Prostate gland (tissue), 2 donors: Measurements from ENCODE around the gene SLC38A10. TPM values are rescaled to one million over a fixed set of nuclear protein-coding genes. Genes with fewer than 3 reads are reported as not detected.

Source experiments
- DNase-seq: peaks from one replicate; pipeline ENCODE4 v3.0.0-alpha.2; 2019; ENCODE audit warnings: low spot score
- H3K27ac ChIP-seq, 2 donors: fragments of 200-600 bp; sonication (generic); 2 replicates each; pipeline ENCODE4 v1.5.1; 2017 to 2019
- H3K27me3 ChIP-seq: fragments of 200-600 bp; sonication (generic); replicated peaks from 2 replicates; pipeline ENCODE4 v1.5.1; 2019; ENCODE audit not compliant: insufficient read depth
- H3K36me3 ChIP-seq, 2 donors: fragments of 200-600 bp; sonication (generic); 1 replicate in 1 of 2; 2 replicates in 1 of 2; pipeline versions ENCODE4 v1.5.1 to v1.8.1; 2017 to 2019
- H3K4me1 ChIP-seq: fragments of 200-600 bp; sonication (generic); replicated peaks from 2 replicates; pipeline ENCODE4 v1.5.1; 2019
- H3K4me3 ChIP-seq, 2 donors: fragments of 200-600 bp; sonication (generic); 2 replicates each; pipeline ENCODE4 v1.5.1; 2017 to 2019
- H3K9me3 ChIP-seq: fragments of 200-600 bp; sonication (generic); 2 replicates; pipeline ENCODE4 v1.5.1; 2017
- CTCF ChIP-seq, 4 experiments: fragments of 200-600 bp in 2 of 4; fragments of 450-650 bp in 2 of 4; sonication (generic) in 2 of 4; IDR thresholded peaks; 1 replicate in 3 of 4; 2 replicates in 1 of 4; pipeline ENCODE4 v1.5.1; 2016 to 2019; ENCODE audit warnings: antibody characterized with exemption in 4 of 4, mild to moderate bottlenecking in 2 of 4, moderate library complexity in 2 of 4
- POLR2A ChIP-seq: fragments of 450-650 bp; IDR thresholded peaks from one replicate; pipeline ENCODE4 v1.6.1; 2016; ENCODE audit warnings: antibody characterized with exemption, mild to moderate bottlenecking
- POLR2AphosphoS5 ChIP-seq: sonication (generic); formaldehyde crosslinking; IDR thresholded peaks from one replicate; pipeline ENCODE4 v1.6.1; 2017; ENCODE audit warnings: antibody characterized with exemption
- WGBS: methylation state at CpG from one replicate; pipeline ENCODE4 v1.1.5; 2018; 5-methylcytosine and 5-hydroxymethylcytosine counted together
- intact Hi-C: fragments of 100-400 bp; cut with DNase I; formaldehyde crosslinking; loops from one replicate; pipeline ENCODE4 v1.14.2; 2022
- total RNA-seq, 2 donors: library from RNA; depleted of rRNA; stranded (reverse); fragments of >200 nt; gene quantifications; one replicate each; pipeline ENCODE4 v1.1.0, GENCODE V29; 2016

SLC38A10 gene
- total RNA-seq, 2 donors from 2014 or later: 104 to 167 TPM

- H3K4me1 ChIP-seq: no peaks in the 10 kb centered on the region
- no peak for DNase-seq
- H3K9me3 ChIP-seq: no peaks in the 10 kb centered on the region
- no peak overlapping the region for H3K27ac ChIP-seq
- H3K36me3 ChIP-seq: peaks cover 0 to 4% of the 10 kb centered on the region in 2 donors
- H3K4me3 ChIP-seq: no peak overlapping the region
- 86% methylated on average over 17 of the region's 19 CpGs for WGBS
- intact Hi-C loops: no loop called here
- H3K27me3 ChIP-seq: no peaks in the 10 kb centered on the region
- no peak for TF ChIP-seq CTCF (IDR thresholded peaks at IDR 0.05)
- no peak for TF ChIP-seq POLR2A
- no peak for TF ChIP-seq POLR2AphosphoS5
These were observed 62.4 kb downstream of the SLC38A10 start for GRCh38 chr17:81232616-81233241.

GRCh38 chr17:81231766-81232581 is 63.1 kb downstream of the SLC38A10 start:
- DNase-seq: no peak
- H3K9me3 ChIP-seq: no peaks in the 10 kb centered on the region
- intact Hi-C loops: no loop called here
- H3K27ac ChIP-seq: no peak overlapping the region
- H3K4me3 ChIP-seq: no peak overlapping the region
- H3K27me3 ChIP-seq: no peaks in the 10 kb centered on the region
- H3K4me1 ChIP-seq: no peaks in the 10 kb centered on the region
- no peak for TF ChIP-seq CTCF (IDR thresholded peaks at IDR 0.05)
- no peak for TF ChIP-seq POLR2A
- TF ChIP-seq POLR2AphosphoS5: no peak
- 92% methylated on average over 25 of the region's 43 CpGs for WGBS
- H3K36me3 ChIP-seq: peaks cover 0 to 4% of the 10 kb centered on the region in 2 donors

GRCh38 chr17:81231121-81231645 is 63.9 kb downstream of the SLC38A10 start:
- WGBS: 88% methylated on average over 31 of the region's 31 CpGs
- no peaks in the 10 kb centered on the region for H3K27me3 ChIP-seq
- intact Hi-C loops: no loop called here
- H3K36me3 ChIP-seq: peaks cover 0 to 4% of the 10 kb centered on the region in 2 donors
- TF ChIP-seq POLR2AphosphoS5 (no peak), CTCF (IDR thresholded peaks at IDR 0.05) (no peak), POLR2A (no peak)
- H3K4me3 ChIP-seq: no peak overlapping the region
- no peaks in the 10 kb centered on the region for H3K9me3 ChIP-seq
- H3K27ac ChIP-seq: no peak overlapping the region
- no peak for DNase-seq
- H3K4me1 ChIP-seq: no peaks in the 10 kb centered on the region

- intact Hi-C loops: no loop called here
- peaks cover 0 to 4% of the 10 kb centered on the region in 2 donors for H3K36me3 ChIP-seq
- 93% methylated on average over 26 of the region's 26 CpGs for WGBS
- no peaks in the 10 kb centered on the region for H3K4me1 ChIP-seq
- TF ChIP-seq POLR2AphosphoS5 (no peak), CTCF (IDR thresholded peaks at IDR 0.05) (no peak), POLR2A (no peak)
- H3K27ac ChIP-seq: no peak overlapping the region
- H3K27me3 ChIP-seq: no peaks in the 10 kb centered on the region
- H3K9me3 ChIP-seq: no peaks in the 10 kb centered on the region
- no peak for DNase-seq
- H3K4me3 ChIP-seq: no peak overlapping the region
These were observed 64.9 kb downstream of the SLC38A10 start for GRCh38 chr17:81230043-81230820.
